ENCODE data around the gene ATG16L2. TPM values are rescaled to one million over a fixed set of nuclear protein-coding genes. Genes with fewer than 3 reads are reported as not detected.

ATG16L2 gene
- total and polyA plus RNA-seq, 10 of the 15 experiments (the other 5 are each of a cell fraction or from before 2014, with no cell fraction given), result 1.9 to 67.7 (median 30.4) TPM

DNA sequence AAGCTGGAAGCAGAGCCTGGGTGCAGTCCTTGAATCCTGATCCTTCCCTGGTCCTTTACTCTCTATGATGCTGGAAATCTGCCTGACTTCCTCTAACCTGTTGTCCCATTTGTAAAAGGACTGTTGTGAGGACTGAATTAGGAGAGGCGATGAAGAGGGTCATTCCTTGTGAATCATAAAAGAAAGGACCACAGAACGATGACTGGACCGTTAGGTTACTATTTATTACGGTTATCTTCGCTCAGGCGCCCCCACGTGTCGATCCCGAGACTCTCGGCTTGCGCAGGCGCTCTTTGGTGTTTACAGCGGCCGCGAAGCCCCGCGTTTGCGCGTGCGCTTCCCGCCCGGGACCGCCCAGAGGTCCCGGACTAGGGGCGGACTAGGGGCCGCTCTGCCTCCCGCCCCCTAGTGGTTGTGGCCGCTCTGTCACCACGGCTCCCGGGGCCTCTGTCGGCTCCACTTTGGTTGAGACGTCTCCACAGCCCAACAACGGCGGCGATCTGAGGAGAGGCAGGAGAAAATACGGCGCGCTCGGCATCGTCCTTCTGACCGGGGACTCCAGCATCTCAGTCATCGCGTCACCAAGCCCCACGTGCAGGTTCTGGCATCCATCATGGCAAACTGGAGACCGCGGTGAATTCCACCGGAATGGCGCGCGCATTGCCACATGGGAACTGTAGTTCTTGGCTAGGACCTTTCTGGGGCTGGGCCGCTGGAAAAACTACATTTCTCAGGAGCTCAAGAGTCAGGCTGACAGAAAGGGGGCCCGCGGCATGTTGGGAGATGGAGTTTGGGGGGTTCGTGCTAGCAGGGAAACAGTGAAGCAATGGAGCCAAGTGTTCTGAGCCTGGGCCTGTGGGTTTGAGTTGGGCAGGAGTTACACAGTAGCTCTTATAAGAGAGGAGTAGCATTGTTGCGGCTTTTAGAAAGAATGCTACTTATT is 20.5 kb upstream of the ATG16L2 start, which contains the start of gene STARD10 (continued):
- TF ChIP-seq, protein P1, sequence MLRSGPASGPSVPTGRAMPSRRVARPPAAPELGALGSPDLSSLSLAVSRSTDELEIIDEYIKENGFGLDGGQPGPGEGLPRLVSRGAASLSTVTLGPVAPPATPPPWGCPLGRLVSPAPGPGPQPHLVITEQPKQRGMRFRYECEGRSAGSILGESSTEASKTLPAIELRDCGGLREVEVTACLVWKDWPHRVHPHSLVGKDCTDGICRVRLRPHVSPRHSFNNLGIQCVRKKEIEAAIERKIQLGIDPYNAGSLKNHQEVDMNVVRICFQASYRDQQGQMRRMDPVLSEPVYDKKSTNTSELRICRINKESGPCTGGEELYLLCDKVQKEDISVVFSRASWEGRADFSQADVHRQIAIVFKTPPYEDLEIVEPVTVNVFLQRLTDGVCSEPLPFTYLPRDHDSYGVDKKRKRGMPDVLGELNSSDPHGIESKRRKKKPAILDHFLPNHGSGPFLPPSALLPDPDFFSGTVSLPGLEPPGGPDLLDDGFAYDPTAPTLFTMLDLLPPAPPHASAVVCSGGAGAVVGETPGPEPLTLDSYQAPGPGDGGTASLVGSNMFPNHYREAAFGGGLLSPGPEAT (IDR thresholded peaks at IDR 0.05; ENCODE audit: low read depth), result peak; percentile 98
- TF ChIP-seq ZBTB40 (IDR thresholded peaks at IDR 0.05; ENCODE audit: borderline replicate concordance), result peak; percentile 78; the same call in 1 of the 2 replicates
- no peak for TF ChIP-seq ZNF622 (IDR thresholded peaks at IDR 0.05)
- TF ChIP-seq IRF3 (IDR thresholded peaks at IDR 0.05), result no peak
- TF ChIP-seq ESRRA (IDR thresholded peaks at IDR 0.05; ENCODE audit: low read length), result peak; percentile 38; the same call in 1 of the 2 replicates
- no peak for TF ChIP-seq NFXL1 (IDR thresholded peaks at IDR 0.05; ENCODE audit: borderline replicate concordance)
- no peak for TF ChIP-seq CHD4 (IDR thresholded peaks at IDR 0.05)
- TF ChIP-seq ZNF207 (IDR thresholded peaks at IDR 0.05; ENCODE audit: borderline replicate concordance), result peak; percentile 95
- TF ChIP-seq PAX5 (IDR thresholded peaks at IDR 0.05; ENCODE audit: borderline replicate concordance, low read depth, low read length), result peak; percentile 17; the same call in 1 of the 2 replicates
- TF ChIP-seq RAD51 (IDR thresholded peaks at IDR 0.05), result peak; percentile 42
- TF ChIP-seq IKZF1 (conservative IDR thresholded peaks at IDR 0.05), result peak; percentile 98
- no peak for TF ChIP-seq ZSCAN29 (IDR thresholded peaks at IDR 0.05)
- TF ChIP-seq TARDBP (IDR thresholded peaks at IDR 0.05; ENCODE audit: borderline replicate concordance), result peak; percentile 82; the same call in 1 of the 2 replicates
- TF ChIP-seq CHD2 (IDR thresholded peaks at IDR 0.05; ENCODE audit: borderline replicate concordance, low read depth, low read length), result peak; percentile 11; the same call in 1 of the 2 replicates
- TF ChIP-seq BHLHE40 (IDR thresholded peaks at IDR 0.05; ENCODE audit: borderline replicate concordance in 1 of 2, low read depth in 2 of 2, low read length in 1 of 2), result peak; percentile 87 to 91
- TF ChIP-seq BACH1 (IDR thresholded peaks at IDR 0.05; ENCODE audit: borderline replicate concordance), result peak; percentile 72
- TF ChIP-seq TCF12 (IDR thresholded peaks at IDR 0.05; ENCODE audit: low read depth, low read length), result peak; percentile 60; the same call in 1 of the 2 replicates
